Natural killer cell treated with Interleukin-12 subunit alpha and Interleukin-12 subunit beta and Interleukin-15 and Interleukin-18, amount 100 ng/mL, for 72 hours (primary cell): ENCODE data around the gene HLA-DQB1. TPM values are rescaled to one million over a fixed set of nuclear protein-coding genes. Genes with fewer than 3 reads are reported as not detected.
"Not testable (repeated sequence)": the region's sequence is repeated elsewhere in the genome, so short reads cannot be mapped to it uniquely, and the experiment has no call there.

Experiments
- ATAC-seq, 2 donors: fragments of 150-1000 bp; cut with Tn5 transposase in 1 of 2; sonication (Bioruptor Pico), chemical (Tn5 transposase) in 1 of 2; 2 replicates each; pipeline ENCODE4 v1.10.0; 2021
- DNase-seq: peaks from one replicate; pipeline ENCODE4 v3.0.0; 2022; ENCODE audit warnings: low spot score
- H3K27ac Mint-ChIP-seq, 2 donors: 1 replicate in 1 of 2; 2 replicates in 1 of 2; pipeline ENCODE4 v1.8.0; 2022; ENCODE audit warnings: mixed read lengths in 2 of 2, mild to moderate bottlenecking in 1 of 2, moderate library complexity in 1 of 2
- H3K27me3 Mint-ChIP-seq, 2 donors: 1 replicate in 1 of 2; 2 replicates in 1 of 2; pipeline ENCODE4 v1.8.0; 2022; ENCODE audit warnings: mixed read lengths in 2 of 2
- H3K36me3 Mint-ChIP-seq: one replicate; pipeline ENCODE4 v1.8.0; 2022; ENCODE audit warnings: mixed read lengths
- H3K4me1 Mint-ChIP-seq, 2 donors: 1 replicate in 1 of 2; 2 replicates in 1 of 2; pipeline ENCODE4 v1.8.0; 2022; ENCODE audit warnings: low read depth in 2 of 2, mixed read lengths in 2 of 2, mild to moderate bottlenecking in 1 of 2
- H3K4me3 Mint-ChIP-seq: one replicate; pipeline ENCODE4 v1.8.0; 2022; ENCODE audit warnings: mixed read lengths
- H3K9me3 Mint-ChIP-seq: 2 replicates; pipeline ENCODE4 v1.8.0; 2022; ENCODE audit warnings: mixed read lengths
- total RNA-seq, 2 donors: library from RNA; stranded (reverse); gene quantifications; one replicate each; pipeline ENCODE4 v1.2.3, GENCODE V29; 2022

The HLA-DQB1 gene
- total RNA-seq, result 10 to 100 TPM; 21.0 to 48.6 TPM

DNA sequence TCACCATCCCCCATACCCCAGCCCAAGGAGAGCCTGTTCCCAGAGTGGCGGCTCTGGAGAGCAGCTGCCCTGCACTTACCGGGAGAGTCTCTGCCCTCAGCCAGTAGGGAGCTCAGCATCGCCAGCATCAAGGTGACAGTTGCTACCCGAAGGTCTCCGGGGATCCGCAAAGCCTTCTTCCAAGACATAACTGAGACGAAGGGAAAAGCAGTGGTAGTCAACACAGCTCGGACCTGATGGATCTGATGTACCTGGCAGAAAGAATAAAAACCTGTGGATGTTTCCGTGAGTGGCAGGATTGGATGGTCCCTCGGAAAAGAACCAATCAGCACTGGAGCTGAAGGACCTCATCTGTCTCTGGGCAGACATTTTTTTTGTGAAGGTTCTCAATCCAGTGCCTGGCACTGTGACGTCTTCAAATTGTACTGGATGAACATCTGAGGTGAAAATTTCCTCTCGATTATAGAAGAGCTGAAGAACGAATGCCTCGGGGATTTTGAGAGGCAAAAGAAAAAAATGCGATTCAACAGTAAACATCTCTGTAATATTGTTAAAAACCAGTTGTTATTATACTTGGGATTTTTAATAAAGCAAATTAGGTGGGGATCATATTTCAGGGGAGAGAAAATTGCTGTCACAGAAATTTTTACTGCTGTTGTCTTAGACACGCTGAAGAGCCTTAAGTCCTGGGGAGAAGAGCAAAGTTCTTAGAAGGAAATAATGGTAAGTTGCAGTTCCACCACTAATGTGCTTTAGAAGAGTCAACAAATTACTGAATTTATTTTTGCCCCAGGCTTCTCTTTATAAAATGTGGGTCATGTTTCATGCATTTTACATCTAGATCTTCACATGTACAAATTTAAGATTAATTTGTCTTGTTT is at the start of gene HLA-DQB1:
HLA-DQB1 (minus strand) TSS at position 238 of the 881 bp plus-strand sequence; CDS start at position 188, 50 bp downstream.
- no peaks in the 10 kb centered on the region for H3K9me3 Mint-ChIP-seq
- no peak for DNase-seq
- peak; percentile 77 to 81 for ATAC-seq
- H3K36me3 Mint-ChIP-seq, result peaks cover 15% of the 10 kb centered on the region
- peak within 1 kb of the TSS; percentile 82 to 89 for H3K27ac Mint-ChIP-seq
- H3K27me3 Mint-ChIP-seq, result peaks cover 0 to 9% of the 10 kb centered on the region in 2 donors
- H3K4me1 Mint-ChIP-seq, result peaks cover 27 to 53% of the 10 kb centered on the region in 2 donors
- peak within 1 kb of the TSS; percentile 91 for H3K4me3 Mint-ChIP-seq

DNA sequence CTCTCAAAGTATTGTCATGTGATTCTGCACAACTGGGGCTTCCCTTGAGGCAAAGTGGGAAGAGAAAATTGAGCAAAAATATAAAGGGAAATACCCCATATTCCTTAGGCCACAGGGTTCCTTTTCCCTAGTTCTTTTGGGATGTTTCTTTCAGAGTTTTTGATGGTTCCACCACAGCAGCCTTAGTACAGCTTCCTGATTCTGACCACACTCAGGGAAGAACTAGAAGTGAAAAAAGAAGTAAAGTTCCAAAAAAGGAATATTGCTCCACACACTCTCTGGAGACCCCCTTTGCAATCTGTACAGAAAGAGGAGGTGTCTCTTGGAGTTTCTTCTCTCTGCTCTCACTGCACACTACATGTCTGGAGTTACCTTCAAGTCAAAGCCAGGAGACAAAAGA is 46.8 kb upstream of the HLA-DQB1 start:
- Mint-ChIP-seq H3K27ac (no peak overlapping the region), H3K4me1 (no peaks in the 10 kb centered on the region), H3K4me3 (no peak overlapping the region), H3K27me3 (peaks cover 0 to 7% of the 10 kb centered on the region in 2 donors), H3K36me3 (no peaks in the 10 kb centered on the region), H3K9me3 (no peaks in the 10 kb centered on the region)
- DNase-seq, result no peak
- ATAC-seq, result no peak

DNA sequence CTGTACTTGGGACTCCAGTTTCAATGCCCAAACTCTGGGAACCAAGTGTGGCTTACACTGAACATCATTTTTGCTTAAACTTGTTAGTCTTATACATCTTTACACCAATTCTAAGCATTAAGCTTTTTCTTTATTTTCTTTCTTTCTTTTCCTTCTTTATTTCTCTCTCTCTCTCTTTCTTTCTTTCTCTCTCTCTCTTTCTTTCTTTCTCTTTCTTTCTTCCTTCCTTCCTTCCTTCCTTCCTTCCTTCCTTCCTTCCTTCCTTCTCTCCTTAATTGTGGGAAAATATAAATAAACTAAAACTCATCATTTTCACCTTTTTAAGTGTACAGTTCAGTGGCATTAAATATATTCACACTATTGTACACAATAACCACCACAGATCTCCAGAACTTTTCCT is 43.2 kb upstream of the HLA-DQB1 start:
- H3K9me3 Mint-ChIP-seq, result no peaks in the 10 kb centered on the region
- no peaks in the 10 kb centered on the region for H3K36me3 Mint-ChIP-seq
- no peak overlapping the region for H3K4me3 Mint-ChIP-seq
- DNase-seq (no peak), ATAC-seq (no peak)
- peaks cover 0 to 5% of the 10 kb centered on the region in 2 donors for H3K4me1 Mint-ChIP-seq
- no peak overlapping the region for H3K27ac Mint-ChIP-seq
- peaks cover 0 to 4% of the 10 kb centered on the region in 2 donors for H3K27me3 Mint-ChIP-seq

DNA sequence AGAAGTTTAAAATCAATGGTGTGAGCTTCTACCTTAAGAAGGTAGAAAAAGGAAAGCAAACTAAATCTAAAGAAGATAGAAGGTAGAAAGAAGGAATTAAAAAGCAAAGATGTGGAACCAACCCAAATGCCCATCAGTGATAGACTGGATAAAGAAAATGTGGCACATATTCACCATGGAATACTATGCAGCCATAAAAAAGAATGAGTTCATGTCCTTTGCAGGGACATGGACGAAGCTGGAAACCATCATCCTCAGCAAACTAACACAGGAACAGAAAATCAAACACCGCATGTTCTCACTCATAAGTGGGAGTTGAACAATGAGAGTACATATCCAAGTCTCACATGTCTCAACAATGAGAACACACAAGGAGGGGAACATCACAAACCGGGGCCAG is 38.7 kb upstream of the HLA-DQB1 start:
- not testable (repeated sequence) for H3K4me3 Mint-ChIP-seq, H3K4me1 Mint-ChIP-seq, H3K36me3 Mint-ChIP-seq, H3K9me3 Mint-ChIP-seq, DNase-seq, ATAC-seq, H3K27ac Mint-ChIP-seq
- peaks cover 19 to 34% of the 10 kb centered on the region in 2 donors for H3K27me3 Mint-ChIP-seq

DNA sequence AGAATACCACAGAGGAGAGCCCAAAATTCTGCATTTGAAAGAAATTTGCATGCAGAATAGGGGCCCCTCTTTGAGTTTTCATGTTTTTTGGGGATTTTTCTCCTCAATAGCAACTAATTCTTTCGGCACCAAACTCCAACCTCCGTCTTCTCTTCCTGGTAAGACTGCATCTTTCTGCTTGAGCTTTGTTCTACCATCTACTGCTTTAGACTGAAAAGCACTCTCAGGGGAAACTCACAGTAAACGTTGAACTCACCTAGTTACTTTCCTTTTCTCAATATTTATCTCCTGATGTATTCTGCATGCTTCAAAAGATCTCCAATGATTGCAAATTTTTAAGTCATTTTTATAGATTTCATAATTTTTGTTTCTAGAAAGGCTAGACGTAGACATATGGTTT is 36.9 kb upstream of the HLA-DQB1 start:
- Mint-ChIP-seq H3K4me3 (no peak overlapping the region), H3K9me3 (no peaks in the 10 kb centered on the region), H3K4me1 (peaks cover 0 to 5% of the 10 kb centered on the region in 2 donors), H3K36me3 (no peaks in the 10 kb centered on the region), H3K27ac (no peak overlapping the region), H3K27me3 (peaks cover 26 to 40% of the 10 kb centered on the region in 2 donors)
- ATAC-seq (no peak), DNase-seq (no peak)

DNA sequence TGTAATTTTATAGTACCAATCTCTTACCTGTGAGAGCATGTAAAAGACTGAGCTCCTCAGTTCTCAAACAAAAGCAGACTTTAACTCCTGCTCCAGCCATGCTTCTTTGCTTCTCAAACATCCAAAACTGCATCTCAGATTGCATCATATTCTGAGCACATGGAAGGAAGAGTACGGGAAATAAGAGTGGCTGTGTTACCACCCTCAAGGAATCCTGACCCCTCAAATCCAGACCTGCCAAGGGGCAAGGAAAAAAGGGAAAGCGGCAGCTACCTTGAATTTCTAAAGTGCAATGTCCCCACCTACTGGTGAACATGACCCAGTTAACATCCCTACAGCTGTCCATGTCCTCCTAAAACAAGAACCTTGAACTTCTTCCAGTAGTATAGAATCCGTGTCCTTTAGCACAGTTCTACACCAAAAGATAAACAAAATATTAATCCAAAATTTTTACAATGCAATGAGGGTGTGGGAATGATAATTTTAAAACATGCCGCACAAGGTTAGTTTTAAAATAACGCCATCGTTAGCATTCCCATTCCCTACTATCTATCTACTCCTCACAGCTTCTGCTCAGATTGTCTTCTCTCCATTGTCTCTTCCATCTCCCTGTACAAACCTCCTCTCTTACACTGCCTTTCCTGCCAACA is 34.1 kb upstream of the HLA-DQB1 start:
- DNase-seq (no peak), ATAC-seq (peak in 1 of 2 donors; percentile 61)
- Mint-ChIP-seq H3K27me3 (peaks cover 32 to 40% of the 10 kb centered on the region in 2 donors), H3K9me3 (no peaks in the 10 kb centered on the region), H3K4me1 (peaks cover 0 to 5% of the 10 kb centered on the region in 2 donors), H3K27ac (no peak overlapping the region), H3K36me3 (no peaks in the 10 kb centered on the region), H3K4me3 (no peak overlapping the region)

DNA sequence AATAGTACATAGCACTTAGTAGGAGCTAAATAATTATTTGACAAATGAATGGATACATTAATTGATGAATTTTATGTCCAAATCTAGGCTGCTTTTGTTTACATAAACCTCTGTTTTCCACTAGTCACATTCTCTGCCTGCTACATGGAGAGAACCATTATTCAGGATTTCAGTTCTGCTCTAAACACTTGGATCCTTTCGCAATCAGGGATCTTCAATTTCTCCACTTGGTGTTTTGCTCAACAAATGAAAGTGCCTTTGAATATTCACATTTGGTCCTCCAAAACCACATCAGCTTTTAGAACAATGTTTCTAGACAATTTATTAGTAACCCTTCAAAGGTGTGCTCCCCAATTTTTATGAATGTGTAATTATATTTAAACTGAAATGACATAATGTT is 30.6 kb upstream of the HLA-DQB1 start:
- H3K27me3 Mint-ChIP-seq, result peaks cover 22 to 49% of the 10 kb centered on the region in 2 donors
- no peaks in the 10 kb centered on the region for H3K9me3 Mint-ChIP-seq
- H3K4me3 Mint-ChIP-seq, result no peak overlapping the region
- ATAC-seq, result no peak
- H3K36me3 Mint-ChIP-seq, result peaks cover 16% of the 10 kb centered on the region
- no peaks in the 10 kb centered on the region for H3K4me1 Mint-ChIP-seq
- no peak overlapping the region for H3K27ac Mint-ChIP-seq
- DNase-seq, result no peak

DNA sequence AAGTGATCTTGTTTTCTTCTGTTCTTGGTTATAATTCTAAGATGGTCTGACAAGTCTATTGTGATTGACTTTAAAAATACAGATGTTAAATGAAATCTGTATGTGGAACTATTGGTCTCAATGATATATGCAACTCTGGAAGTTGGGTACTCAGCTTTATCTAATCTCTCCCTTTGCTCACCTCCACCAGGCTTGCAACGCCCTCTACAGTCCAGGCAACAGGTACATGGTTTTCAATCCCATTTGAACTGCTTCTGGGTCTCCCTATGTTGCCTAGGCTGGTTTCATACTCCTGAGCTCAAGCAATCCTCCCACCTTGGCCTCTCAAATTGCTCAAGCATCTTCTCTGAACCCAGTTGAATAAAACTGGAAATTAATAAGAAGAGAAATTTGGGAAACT is 25.6 kb upstream of the HLA-DQB1 start:
- H3K9me3 Mint-ChIP-seq, result no peaks in the 10 kb centered on the region
- H3K36me3 Mint-ChIP-seq, result peaks cover 16% of the 10 kb centered on the region
- DNase-seq (peak; percentile 67), ATAC-seq (no peak)
- no peak overlapping the region for H3K4me3 Mint-ChIP-seq
- H3K27ac Mint-ChIP-seq, result no peak overlapping the region
- peaks cover 5 to 20% of the 10 kb centered on the region in 2 donors for H3K4me1 Mint-ChIP-seq
- H3K27me3 Mint-ChIP-seq, result peaks cover 0 to 29% of the 10 kb centered on the region in 2 donors

DNA sequence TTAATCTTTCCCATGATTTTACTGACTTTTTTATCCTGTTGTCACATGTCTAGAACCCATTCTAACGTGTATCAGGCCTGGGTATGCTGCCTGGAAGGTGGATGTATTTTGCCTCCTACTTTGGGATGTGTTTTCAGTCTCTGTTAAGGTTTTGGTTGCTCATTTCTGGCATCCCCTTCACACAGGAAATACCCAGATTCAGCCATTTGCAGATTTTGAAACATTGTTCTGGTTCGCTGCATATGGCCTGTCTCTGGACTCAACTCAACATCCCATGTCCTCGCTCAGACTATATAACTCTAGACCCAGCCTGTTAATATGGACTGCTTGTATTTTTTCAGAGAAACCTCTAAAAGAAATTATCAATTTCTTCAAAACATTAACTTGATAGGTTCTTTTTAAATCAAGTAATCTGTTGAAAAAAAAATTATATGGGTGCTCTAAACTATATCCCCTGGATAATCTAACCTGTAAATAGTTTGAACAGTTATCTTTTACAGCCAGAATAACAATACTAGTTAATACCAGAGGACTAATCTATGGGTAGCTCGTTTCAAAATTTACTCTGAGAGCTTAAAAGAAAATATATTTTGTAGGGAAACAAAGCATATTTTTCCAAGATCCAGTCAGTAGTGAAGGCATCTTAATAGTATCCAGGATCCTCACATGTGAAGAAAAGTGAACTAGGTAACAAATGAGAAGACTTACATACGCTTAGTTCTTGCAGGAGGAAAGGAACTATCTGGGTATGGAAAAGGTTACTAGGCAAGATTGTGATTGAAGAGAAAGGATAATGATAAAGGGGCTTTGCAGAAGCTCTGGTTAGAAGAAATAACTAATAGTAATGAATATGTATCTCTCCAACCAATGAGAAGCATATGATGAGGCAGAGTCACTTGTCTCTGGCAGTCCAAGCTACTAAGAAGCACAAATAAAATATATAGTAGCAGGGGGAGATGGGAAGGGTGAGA is 23.4 kb upstream of the HLA-DQB1 start:
- H3K4me3 Mint-ChIP-seq, result peak overlapping the region; percentile 50
- peaks cover 15 to 36% of the 10 kb centered on the region in 2 donors for H3K4me1 Mint-ChIP-seq
- H3K36me3 Mint-ChIP-seq, result peaks cover 16% of the 10 kb centered on the region
- H3K27me3 Mint-ChIP-seq, result peaks cover 0 to 21% of the 10 kb centered on the region in 2 donors
- DNase-seq (no peak), ATAC-seq (peak in 1 of 2 donors; percentile 78)
- H3K27ac Mint-ChIP-seq, result peak overlapping the region; percentile 41 to 68
- H3K9me3 Mint-ChIP-seq, result no peaks in the 10 kb centered on the region

DNA sequence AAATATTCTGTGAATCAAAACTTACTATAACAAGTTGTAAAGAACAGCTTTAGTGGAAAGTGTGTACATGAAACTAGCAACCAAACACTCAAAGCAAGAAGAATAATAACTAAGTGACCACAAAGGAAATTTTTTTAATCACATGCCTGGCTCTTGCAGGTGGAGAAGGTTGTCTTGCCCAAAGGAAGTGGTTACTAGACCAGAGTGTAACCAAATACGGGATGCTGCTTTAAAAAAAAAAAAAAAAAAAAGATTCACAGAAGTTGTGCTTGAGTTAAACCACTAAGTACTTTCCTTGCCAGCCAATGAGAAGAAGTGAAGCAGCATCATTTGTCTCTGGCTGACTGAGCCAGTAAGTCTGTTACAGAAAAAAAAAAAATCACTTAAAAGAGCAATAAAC is 19.1 kb upstream of the HLA-DQB1 start:
- Mint-ChIP-seq H3K27ac (peak overlapping the region; percentile 78 to 81), H3K9me3 (no peaks in the 10 kb centered on the region), H3K4me3 (peak overlapping the region; percentile 62), H3K4me1 (peaks cover 22 to 61% of the 10 kb centered on the region in 2 donors), H3K36me3 (peaks cover under 1% of the 10 kb centered on the region), H3K27me3 (peaks cover 0 to 12% of the 10 kb centered on the region in 2 donors)
- peak; percentile 67 for DNase-seq
- peak; percentile 94 for ATAC-seq

DNA sequence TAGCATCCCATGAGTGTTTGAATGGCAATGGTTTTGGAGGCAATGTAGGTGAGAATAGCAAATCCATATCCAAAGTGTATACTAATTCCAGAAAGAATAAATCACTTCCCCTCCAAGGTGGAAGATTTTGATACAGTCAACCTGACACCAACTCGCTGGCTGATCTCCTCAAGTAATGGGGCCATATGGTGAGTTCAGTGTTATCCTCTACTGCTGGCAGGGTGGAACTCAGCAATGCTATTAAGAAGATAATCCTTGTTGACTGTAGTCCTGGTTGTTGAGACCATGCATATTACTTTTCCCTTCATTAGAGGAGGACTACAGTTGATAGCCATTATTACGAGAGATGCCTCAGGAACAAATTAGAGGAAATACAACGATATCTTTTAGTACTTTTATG is 17.8 kb upstream of the HLA-DQB1 start:
- Mint-ChIP-seq H3K4me1 (peaks cover 22 to 54% of the 10 kb centered on the region in 2 donors), H3K36me3 (peaks cover 6% of the 10 kb centered on the region), H3K9me3 (no peaks in the 10 kb centered on the region), H3K27me3 (peaks cover 0 to 19% of the 10 kb centered on the region in 2 donors), H3K27ac (peak overlapping the region; percentile 21 to 81), H3K4me3 (no peak overlapping the region)
- ATAC-seq, result no peak
- DNase-seq, result no peak

DNA sequence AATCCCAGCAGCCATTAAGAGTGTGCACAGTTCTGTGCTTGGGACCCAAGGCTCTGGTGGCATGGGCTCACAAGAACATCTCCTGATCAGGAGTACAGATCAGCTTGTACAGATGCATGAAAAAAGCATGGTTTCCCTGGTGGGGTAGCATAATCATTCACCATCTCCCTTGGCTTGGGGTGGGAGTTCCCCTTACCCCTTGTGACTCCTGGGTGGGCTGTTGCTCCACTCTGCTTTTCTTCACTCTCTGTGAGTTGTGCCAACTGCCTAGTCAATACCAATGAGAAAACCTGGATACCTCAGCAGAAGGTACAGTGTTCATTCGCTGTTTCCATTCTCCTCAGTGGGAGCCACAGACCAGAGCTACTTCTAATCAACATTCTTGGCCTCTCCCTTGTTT is 13.6 kb upstream of the HLA-DQB1 start:
- no peaks in the 10 kb centered on the region for H3K9me3 Mint-ChIP-seq
- H3K4me1 Mint-ChIP-seq, result peaks cover 11 to 31% of the 10 kb centered on the region in 2 donors
- no peak overlapping the region for H3K27ac Mint-ChIP-seq
- peaks cover 0 to 16% of the 10 kb centered on the region in 2 donors for H3K27me3 Mint-ChIP-seq
- no peak for DNase-seq
- no peak overlapping the region for H3K4me3 Mint-ChIP-seq
- H3K36me3 Mint-ChIP-seq, result peaks cover 25% of the 10 kb centered on the region
- ATAC-seq, result no peak

DNA sequence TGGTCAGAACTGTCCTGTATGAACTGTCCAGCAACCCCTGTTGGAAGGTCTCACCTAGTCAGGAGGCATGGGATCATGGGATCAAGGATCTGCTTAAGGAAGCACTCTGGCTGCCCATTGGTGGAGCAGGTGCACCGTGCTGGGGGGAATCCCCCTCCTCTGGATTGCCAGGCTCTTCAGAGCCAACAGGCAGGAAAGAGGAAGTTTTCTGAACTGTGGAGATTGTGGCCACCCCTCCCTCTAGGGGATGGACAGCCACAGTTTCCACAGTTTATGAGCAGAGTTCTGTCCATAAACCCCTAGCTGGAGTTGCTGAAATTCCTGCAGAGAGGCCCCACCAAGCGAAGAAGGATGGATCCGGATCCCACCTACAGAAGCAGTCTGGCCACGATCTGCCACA is 13.0 kb upstream of the HLA-DQB1 start:
- Mint-ChIP-seq H3K36me3 (peaks cover 28% of the 10 kb centered on the region), H3K4me1 (peaks cover 10 to 30% of the 10 kb centered on the region in 2 donors), H3K9me3 (no peaks in the 10 kb centered on the region), H3K27me3 (peaks cover 0 to 15% of the 10 kb centered on the region in 2 donors), H3K4me3 (no peak overlapping the region), H3K27ac (no peak overlapping the region)
- DNase-seq, result no peak
- no peak for ATAC-seq
